Stimulated activated effector memory CD8-positive, alpha-beta T cell treated with anti-CD3 and anti-CD28 coated beads, Interleukin-12 subunit alpha, Interleukin-12 subunit beta, amount 100 ng/mL, for 72 hours (primary cell): ENCODE results near the gene GPR156.
"Not testable (repeated sequence)": the region's sequence is repeated elsewhere in the genome, so short reads cannot be mapped to it uniquely, and the experiment has no call there.

Experiments
- ATAC-seq: fragments of 150-1000 bp; cut with Tn5 transposase; 2 replicates; pipeline ENCODE4 v1.10.0; 2021
- DNase-seq, 2 donors: peaks; one replicate each; pipeline ENCODE4 v3.0.0; 2021 to 2022; ENCODE audit warnings: low spot score in 2 of 2
- H3K27ac Mint-ChIP-seq: one replicate; pipeline ENCODE4 v1.8.0; 2022; ENCODE audit warnings: mild to moderate bottlenecking, mixed read lengths
- H3K36me3 Mint-ChIP-seq: one replicate; pipeline ENCODE4 v1.8.0; 2022; ENCODE audit warnings: mild to moderate bottlenecking, mixed read lengths
- H3K4me1 Mint-ChIP-seq: one replicate; pipeline ENCODE4 v1.8.0; 2022; ENCODE audit warnings: mixed read lengths
- H3K4me3 Mint-ChIP-seq: one replicate; pipeline ENCODE4 v1.8.0; 2022; ENCODE audit warnings: mild to moderate bottlenecking, mixed read lengths
- H3K9me3 Mint-ChIP-seq: one replicate; pipeline ENCODE4 v1.8.0; 2022; ENCODE audit warnings: mixed read lengths

Gene GPR156

GRCh38 chr3:120163816-120164215, 121.2 kb downstream of the GPR156 start:
- Mint-ChIP-seq H3K27ac (no peak overlapping the region), H3K4me1 (no peaks in the 10 kb centered on the region), H3K4me3 (no peak overlapping the region), H3K36me3 (no peaks in the 10 kb centered on the region), H3K9me3 (no peaks in the 10 kb centered on the region)
- no peak for ATAC-seq
- no peak for DNase-seq

- Mint-ChIP-seq H3K9me3 (no peaks in the 10 kb centered on the region), H3K4me3 (no peak overlapping the region), H3K4me1 (no peaks in the 10 kb centered on the region), H3K36me3 (no peaks in the 10 kb centered on the region), H3K27ac (no peak overlapping the region)
- no peak for DNase-seq
- ATAC-seq, result no peak
These were observed 122.0 kb downstream of the GPR156 start for GRCh38 chr3:120163026-120163425.

GRCh38 chr3:120162400-120162799, 122.6 kb downstream of the GPR156 start:
- H3K36me3 Mint-ChIP-seq, result no peaks in the 10 kb centered on the region
- H3K27ac Mint-ChIP-seq, result no peak overlapping the region
- H3K4me3 Mint-ChIP-seq, result no peak overlapping the region
- no peaks in the 10 kb centered on the region for H3K9me3 Mint-ChIP-seq
- DNase-seq (no peak), ATAC-seq (no peak)
- H3K4me1 Mint-ChIP-seq, result no peaks in the 10 kb centered on the region

DNA sequence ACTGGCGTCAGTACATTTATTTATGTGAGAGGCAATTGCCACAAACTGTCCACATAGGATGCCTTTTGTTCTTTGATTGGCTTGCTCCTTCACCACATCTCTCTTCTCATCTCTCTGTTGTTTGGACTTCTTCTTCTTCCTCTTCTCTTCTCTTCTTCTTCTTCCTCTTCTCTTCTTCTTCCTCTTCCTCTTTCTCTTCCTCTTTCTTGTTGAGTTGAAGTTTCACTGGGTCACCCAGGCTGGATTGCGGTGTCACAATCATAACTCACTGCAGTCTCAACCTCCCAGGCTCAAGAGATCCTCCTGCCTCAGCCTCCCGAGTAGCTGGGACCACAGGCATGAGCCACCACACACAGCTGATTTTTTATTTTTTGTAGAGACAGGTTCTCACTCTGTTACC, 123.1 kb downstream of the GPR156 start:
- no peaks in the 10 kb centered on the region for H3K36me3 Mint-ChIP-seq
- H3K9me3 Mint-ChIP-seq, result no peaks in the 10 kb centered on the region
- ATAC-seq (no peak), DNase-seq (no peak)
- no peak overlapping the region for H3K27ac Mint-ChIP-seq
- no peak overlapping the region for H3K4me3 Mint-ChIP-seq
- no peaks in the 10 kb centered on the region for H3K4me1 Mint-ChIP-seq

DNA sequence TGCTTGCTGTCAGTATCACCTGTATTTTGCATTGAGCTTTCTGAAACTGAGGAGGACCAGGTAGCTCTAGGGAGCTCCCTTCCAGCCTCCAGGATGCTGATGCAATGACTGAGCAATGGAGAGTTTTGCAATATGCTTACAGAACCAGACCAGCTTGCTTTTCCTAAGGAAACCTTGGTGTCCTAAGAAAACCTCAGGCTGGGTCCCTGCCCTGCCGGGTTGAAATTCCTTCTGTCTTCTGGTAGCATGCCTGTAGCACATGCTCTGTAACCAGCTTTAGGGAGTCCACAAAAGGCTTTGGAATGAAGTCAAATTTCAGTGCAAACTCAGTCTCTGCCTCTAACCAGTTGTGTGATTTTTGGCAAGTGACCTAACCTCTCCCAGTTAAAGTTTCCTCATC, 125.0 kb downstream of the GPR156 start:
- Mint-ChIP-seq H3K4me1 (no peaks in the 10 kb centered on the region), H3K9me3 (peaks cover 9% of the 10 kb centered on the region), H3K36me3 (no peaks in the 10 kb centered on the region), H3K27ac (no peak overlapping the region), H3K4me3 (no peak overlapping the region)
- ATAC-seq (no peak), DNase-seq (no peak)

DNA sequence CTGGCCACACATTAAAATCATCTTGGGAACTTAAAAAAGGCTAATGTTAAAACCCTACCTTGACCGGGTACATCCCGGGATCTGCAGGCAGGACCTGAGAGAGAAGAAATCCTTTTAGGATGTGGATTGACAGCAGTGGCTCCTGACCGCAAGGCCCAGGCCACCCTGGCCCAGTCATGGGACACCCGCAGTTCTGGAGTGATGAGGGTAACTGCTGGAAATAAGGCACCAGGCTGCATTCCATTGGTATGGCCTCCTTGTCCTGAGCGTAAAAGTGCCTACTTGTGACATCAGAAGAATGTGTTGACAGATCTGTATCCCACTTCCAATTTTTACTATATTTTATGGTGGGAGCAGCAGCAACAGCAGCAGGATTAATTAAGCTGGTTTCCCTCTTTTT, 127.3 kb downstream of the GPR156 start:
- H3K36me3 Mint-ChIP-seq, result no peaks in the 10 kb centered on the region
- no peak overlapping the region for H3K27ac Mint-ChIP-seq
- no peak for ATAC-seq
- H3K4me3 Mint-ChIP-seq, result no peak overlapping the region
- H3K4me1 Mint-ChIP-seq, result no peaks in the 10 kb centered on the region
- peaks cover 9% of the 10 kb centered on the region for H3K9me3 Mint-ChIP-seq
- DNase-seq, result no peak

DNA sequence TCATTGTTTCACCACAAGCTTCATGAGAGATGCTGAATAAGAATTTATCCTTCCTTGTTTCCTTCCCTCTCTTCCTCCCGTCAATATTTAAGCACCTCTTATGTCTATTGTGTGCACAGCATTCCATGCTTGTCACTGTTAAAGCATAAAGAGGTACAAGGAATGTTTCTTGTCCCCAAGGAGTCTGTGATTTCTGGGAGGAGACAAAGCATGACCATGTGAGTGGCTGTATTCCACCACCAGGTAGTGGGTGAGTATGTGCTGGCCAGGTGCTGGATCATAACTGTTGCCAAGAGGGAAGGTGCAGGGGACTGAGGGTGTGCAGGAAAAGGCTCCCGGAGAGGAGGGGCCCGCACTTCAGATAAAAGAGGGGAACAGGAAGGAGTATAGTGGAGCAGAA, 127.9 kb downstream of the GPR156 start:
- H3K36me3 Mint-ChIP-seq, result no peaks in the 10 kb centered on the region
- no peaks in the 10 kb centered on the region for H3K4me1 Mint-ChIP-seq
- DNase-seq, result no peak
- H3K9me3 Mint-ChIP-seq, result peaks cover 9% of the 10 kb centered on the region
- no peak overlapping the region for H3K27ac Mint-ChIP-seq
- no peak for ATAC-seq
- no peak overlapping the region for H3K4me3 Mint-ChIP-seq

GRCh38 chr3:120156699-120157098, 128.3 kb downstream of the GPR156 start:
- H3K27ac Mint-ChIP-seq, result no peak overlapping the region
- ATAC-seq (no peak), DNase-seq (no peak)
- no peaks in the 10 kb centered on the region for H3K4me1 Mint-ChIP-seq
- H3K9me3 Mint-ChIP-seq, result peaks cover 9% of the 10 kb centered on the region
- H3K36me3 Mint-ChIP-seq, result no peaks in the 10 kb centered on the region
- no peak overlapping the region for H3K4me3 Mint-ChIP-seq

DNA sequence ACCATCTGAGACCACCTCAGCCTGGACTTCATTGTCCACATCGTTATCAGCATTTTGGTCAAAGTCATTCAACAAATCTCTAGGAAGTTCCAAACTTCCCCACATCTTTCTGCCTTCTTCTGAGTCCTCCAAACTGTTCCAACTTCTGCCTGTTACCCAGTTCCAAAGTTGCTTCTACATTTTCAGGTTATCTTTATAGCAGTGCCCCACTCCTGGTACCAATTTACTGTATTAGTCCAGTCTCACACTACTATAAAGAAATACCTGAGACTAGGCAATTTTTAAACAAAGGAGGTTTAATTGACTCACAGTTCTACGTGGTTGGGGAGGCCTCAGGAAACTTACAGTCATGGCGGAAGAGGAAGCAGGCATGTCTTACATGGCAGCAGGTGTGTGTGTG, 129.3 kb downstream of the GPR156 start:
- not testable (repeated sequence) for H3K9me3 Mint-ChIP-seq

GRCh38 chr3:120155108-120155507, 129.9 kb downstream of the GPR156 start:
- DNase-seq (no peak), ATAC-seq (no peak)
- no peaks in the 10 kb centered on the region for H3K4me1 Mint-ChIP-seq
- H3K27ac Mint-ChIP-seq, result no peak overlapping the region
- H3K4me3 Mint-ChIP-seq, result no peak overlapping the region
- no peaks in the 10 kb centered on the region for H3K36me3 Mint-ChIP-seq
- peaks cover 9% of the 10 kb centered on the region for H3K9me3 Mint-ChIP-seq

More for the DNA sequence above, 129.3 kb downstream of the GPR156 start:
- H3K4me1 Mint-ChIP-seq, DNase-seq, ATAC-seq, H3K36me3 Mint-ChIP-seq, H3K4me3 Mint-ChIP-seq: not testable (repeated sequence)
- peak overlapping the region; percentile 26 for H3K27ac Mint-ChIP-seq

GRCh38 chr3:120153294-120153693, 131.7 kb downstream of the GPR156 start:
- no peak overlapping the region for H3K27ac Mint-ChIP-seq
- no peaks in the 10 kb centered on the region for H3K36me3 Mint-ChIP-seq
- no peak overlapping the region for H3K4me3 Mint-ChIP-seq
- DNase-seq (no peak), ATAC-seq (peak; percentile 28)
- H3K9me3 Mint-ChIP-seq, result peaks cover 9% of the 10 kb centered on the region
- peaks cover 5% of the 10 kb centered on the region for H3K4me1 Mint-ChIP-seq

DNA sequence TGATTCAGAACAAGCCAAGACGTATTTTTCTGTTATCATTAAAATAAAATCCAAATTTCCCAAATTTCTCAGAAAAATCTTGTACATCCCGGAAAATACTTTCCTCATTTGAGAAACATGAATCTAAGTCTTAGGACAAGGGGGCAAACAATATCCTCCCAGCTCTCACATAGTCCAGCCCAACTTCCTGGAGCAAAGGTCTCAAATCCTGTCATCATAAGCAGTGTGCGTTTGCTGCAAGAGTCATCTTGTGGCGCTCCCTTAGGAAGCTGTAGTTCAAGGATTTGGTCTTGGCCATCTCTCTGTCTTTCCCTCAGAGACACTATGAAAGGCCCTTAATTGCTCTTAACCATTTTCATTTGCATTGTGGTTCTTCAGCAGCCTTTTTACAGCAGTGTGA, 133.2 kb downstream of the GPR156 start:
- no peak overlapping the region for H3K4me3 Mint-ChIP-seq
- DNase-seq, result no peak
- H3K36me3 Mint-ChIP-seq, result no peaks in the 10 kb centered on the region
- peaks cover 9% of the 10 kb centered on the region for H3K9me3 Mint-ChIP-seq
- H3K27ac Mint-ChIP-seq, result no peak overlapping the region
- no peak for ATAC-seq
- H3K4me1 Mint-ChIP-seq, result peaks cover 6% of the 10 kb centered on the region

DNA sequence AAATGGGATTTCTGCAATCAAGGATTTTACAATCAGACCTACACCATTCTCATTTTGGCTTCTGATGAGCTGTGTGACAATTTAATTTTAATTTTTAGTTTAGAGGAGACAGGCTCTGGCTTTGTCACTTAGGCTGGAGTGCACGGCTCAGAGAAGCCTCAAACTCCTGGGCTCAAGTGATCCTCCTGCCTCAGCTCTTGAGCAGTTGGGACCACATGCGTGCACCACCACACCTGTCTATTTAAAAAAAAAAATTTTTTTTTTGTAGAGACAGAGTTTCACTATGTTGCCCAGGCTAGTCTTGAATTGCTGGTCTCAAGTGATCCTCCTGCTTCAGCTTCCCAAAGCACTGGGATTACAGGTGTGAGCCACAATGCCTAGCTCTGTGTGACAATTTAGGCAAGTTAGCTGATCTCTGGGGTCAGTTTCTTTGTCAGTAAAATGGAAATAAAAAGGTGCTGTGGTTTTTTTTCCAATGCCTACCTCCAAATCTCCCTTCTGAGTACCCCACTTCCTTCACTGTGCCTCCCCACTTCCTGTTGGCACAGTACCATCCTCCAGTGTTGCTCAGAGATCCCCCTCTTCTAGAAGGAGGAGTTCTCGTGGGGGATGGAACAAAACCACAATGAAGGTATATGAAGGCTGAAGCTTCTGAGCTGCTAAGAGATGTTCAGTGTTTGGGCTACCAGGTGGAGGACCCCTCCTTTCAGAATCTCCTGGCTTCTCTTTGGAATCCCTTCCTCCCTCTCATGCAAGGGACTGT, 136.7 kb downstream of the GPR156 start:
- no peak overlapping the region for H3K27ac Mint-ChIP-seq
- peaks cover 13% of the 10 kb centered on the region for H3K4me1 Mint-ChIP-seq
- no peak overlapping the region for H3K4me3 Mint-ChIP-seq
- H3K9me3 Mint-ChIP-seq, result no peaks in the 10 kb centered on the region
- H3K36me3 Mint-ChIP-seq, result no peaks in the 10 kb centered on the region
- no peak for DNase-seq
- ATAC-seq, result no peak

DNA sequence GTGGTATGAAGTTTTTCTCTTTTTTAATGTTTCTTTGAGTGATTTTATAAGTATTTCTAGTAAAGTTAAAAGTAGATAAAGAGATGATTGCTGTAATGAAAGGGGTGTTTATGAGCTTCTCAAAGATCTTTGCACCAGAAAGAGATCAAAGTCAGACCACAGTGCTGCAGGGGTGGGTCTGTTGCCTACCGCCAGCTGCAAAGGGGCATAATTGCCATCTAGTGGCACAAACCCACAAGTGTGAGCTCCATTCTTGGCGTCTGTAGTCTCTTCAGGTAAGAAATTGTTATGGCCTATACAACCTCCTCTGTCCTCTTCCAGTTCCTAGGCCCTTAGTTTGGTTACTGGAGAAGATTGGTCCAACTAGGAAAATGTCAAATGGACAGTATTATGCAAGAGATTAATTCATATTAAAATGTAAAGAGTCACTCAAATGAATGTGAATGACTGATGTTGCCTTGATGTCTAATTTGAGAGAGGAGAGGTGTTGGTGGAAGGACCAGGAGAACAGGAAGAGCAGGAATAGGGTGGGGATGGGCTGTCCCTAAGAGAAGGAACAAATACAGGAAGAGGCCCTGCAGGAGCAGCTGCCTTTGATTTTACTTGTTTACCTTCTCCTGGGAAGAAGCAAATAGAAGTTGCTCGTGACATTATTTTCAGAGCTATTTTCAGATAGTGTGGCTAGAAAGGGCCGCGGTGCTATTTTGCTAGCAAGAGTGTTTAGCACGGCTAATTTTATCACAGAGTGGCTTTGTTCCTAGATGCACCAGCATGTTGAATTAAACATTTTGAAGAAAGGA, 137.8 kb downstream of the GPR156 start:
- ATAC-seq (no peak), DNase-seq (no peak)
- Mint-ChIP-seq H3K36me3 (no peaks in the 10 kb centered on the region), H3K9me3 (no peaks in the 10 kb centered on the region), H3K4me1 (peaks cover 13% of the 10 kb centered on the region), H3K4me3 (no peak overlapping the region), H3K27ac (no peak overlapping the region)

- Mint-ChIP-seq H3K4me1 (peaks cover 13% of the 10 kb centered on the region), H3K27ac (peak overlapping the region; percentile 50), H3K9me3 (no peaks in the 10 kb centered on the region), H3K4me3 (no peak overlapping the region), H3K36me3 (no peaks in the 10 kb centered on the region)
- ATAC-seq (peak; percentile 90), DNase-seq (no peak)
These were observed 139.3 kb downstream of the GPR156 start for GRCh38 chr3:120145542-120146285.
